NAMALWA (cell line): ENCODE results near the gene PRMT9.

Source experiments
- DNase-seq: peaks from one replicate; pipeline ENCODE4 v3.0.0-alpha.2; 2015; ENCODE audit warnings: low spot score

PRMT9 gene

GRCh38 chr4:147683717-147684700 lies at the start of gene PRMT9:
Gene PRMT9 (minus strand): TSS chr4:147684163. CDS start chr4:147683987, 176 bp downstream.
- DNase-seq, result peak; percentile 88

DNA sequence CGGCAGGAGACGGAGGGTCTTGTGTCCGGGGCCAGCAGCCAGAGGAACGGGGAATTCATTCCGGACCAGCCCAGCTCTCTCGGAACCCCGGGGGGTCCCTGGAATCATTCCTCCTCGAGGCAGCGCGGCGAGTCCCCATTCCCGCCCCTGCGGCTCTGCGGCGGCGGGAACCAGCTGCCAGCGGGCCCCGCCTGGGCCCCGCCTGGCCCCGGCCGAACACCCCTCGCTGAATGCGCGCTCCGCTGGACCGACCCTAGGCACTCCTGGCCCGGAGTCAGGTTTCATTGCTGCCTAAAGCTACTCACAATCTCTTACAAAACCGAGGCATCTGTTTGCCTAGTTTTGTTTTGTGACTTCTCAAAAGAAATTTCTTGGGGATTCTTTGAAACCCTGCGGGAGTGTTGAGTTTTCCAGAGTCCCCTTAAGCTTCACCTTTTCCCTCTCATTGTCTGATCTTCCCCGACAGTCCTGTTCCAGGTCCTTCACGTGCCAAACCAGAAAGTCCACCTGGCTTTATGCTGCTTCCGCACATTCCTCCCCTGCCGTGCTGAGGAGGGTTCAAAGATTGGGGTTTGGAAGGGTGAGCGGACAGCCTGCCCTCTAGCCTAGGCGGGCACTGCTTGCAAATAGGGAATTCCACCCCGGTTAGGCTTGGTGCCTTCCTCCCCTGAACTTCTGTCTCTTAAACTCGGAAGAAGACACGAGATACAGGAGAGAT lies 48.7 kb upstream of the PRMT9 start:
- no peak for DNase-seq

DNA sequence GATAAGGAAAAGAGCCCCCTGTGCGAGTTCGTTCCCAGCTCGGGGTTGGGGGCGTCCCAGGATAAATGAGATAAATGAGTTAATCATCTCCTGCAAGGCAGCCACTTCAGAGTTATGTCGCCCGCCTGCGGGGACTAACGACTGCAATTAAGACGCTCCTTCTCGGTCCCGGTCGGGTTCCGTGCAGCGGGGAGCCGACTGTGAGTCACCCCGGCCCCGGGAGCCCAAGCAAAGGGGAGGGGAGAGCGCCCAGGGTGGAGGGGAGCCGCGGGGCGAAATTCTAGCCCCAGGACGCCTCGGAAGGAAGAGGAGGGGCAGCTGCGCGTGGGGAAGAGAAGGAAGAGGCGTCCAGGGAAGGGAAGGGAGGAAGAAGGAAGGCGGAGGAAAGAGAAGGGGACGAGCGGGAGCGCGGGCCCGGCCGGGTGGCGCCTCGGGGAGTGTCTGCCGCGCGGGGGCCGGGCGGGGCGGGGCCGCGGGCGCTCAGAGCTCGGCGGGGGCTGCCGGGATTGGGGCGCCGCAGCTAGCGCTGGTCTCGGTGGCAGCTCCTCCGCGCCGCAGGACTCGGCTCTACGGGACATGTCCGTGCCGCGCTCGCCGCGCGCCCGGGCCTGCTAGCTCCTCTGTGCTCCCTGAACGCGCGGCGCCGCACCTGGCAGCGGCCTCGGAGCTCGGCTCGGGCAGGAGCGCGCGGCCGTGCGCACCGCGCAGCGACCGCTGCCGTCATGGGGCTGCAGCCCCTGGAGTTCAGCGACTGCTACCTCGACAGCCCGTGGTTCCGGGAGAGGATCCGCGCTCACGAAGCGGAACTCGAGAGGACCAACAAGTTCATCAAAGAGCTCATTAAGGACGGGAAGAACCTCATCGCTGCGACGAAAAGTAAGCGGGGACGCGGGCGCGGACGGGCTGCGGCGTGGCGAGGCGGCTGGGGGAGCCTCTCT lies 47.9 kb upstream of the PRMT9 start, which contains the start of gene ARHGAP10:
TSS of gene ARHGAP10 (plus strand) at position 509 of the 938 bp plus-strand sequence. CDS start at position 723, 214 bp downstream.
- no peak for DNase-seq

DNA sequence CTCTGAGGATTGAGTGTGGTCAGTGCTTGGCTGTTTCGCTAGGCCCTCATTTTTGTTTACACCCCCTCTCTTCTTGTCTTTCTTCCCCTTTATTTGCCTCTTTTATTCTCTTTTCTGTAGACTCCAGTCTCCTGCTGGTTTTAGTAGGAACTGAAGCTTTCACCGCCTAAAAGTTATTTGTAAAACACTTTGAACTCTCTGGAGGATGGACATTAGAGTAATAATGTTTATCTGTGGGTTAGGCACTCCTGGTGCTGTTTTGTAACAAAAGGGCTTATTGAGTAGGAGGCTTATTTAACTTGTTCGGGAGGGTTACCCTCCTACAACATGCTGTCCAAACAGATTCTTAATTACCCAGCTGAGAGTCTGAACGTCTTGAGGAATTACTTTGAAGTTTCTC lies 46.4 kb upstream of the PRMT9 start:
- DNase-seq, result no peak

DNA sequence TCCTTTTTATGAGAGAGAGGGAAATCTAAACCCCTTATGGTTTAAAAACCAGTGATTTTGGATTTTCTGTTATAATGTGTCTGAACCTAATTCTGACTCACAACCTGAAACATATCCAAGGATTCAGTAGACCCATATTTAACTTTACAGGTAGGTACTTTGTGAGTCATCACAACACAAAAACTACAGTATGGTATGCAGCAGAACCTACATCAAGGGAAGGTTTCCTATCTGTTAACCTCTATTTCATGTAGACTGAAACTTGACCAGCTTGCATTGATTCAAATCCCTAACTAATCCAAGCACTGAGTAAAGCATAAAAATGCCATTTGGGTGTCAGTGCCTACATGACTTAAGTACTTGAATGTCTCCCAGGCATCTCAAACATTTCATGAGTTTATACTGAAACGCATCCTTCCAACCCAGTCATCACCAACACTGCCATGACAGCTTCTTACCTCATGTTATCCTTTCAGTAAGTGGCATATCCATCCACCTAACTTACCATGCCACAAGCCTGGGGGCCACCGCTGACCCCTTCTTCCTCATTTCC lies 43.6 kb upstream of the PRMT9 start:
- DNase-seq, result no peak

DNA sequence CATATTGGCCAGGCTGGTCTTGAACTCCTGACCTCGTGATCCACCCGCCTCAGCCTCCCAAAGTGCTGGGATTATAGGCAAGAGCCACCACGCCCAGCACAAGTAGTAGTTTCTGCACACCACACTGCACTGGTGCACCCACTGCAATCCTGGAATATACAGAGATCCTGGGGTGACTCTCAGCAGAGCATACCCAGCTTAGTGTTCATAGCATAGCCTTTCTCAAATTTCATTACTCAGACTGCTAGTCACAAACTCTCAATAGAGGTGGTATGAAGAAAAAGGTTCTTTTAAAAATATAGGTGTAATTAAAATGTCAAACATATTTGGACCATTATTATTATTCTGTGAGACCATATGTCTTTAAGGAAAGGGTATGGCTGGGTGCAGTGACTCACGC lies 41.7 kb upstream of the PRMT9 start:
- DNase-seq, result no peak

GRCh38 chr4:147724468-147725201 lies 40.7 kb upstream of the PRMT9 start:
- no peak for DNase-seq

GRCh38 chr4:147723326-147723725 lies 39.4 kb upstream of the PRMT9 start:
- DNase-seq, result no peak

GRCh38 chr4:147717878-147718277 lies 33.9 kb upstream of the PRMT9 start:
- DNase-seq, result no peak

DNA sequence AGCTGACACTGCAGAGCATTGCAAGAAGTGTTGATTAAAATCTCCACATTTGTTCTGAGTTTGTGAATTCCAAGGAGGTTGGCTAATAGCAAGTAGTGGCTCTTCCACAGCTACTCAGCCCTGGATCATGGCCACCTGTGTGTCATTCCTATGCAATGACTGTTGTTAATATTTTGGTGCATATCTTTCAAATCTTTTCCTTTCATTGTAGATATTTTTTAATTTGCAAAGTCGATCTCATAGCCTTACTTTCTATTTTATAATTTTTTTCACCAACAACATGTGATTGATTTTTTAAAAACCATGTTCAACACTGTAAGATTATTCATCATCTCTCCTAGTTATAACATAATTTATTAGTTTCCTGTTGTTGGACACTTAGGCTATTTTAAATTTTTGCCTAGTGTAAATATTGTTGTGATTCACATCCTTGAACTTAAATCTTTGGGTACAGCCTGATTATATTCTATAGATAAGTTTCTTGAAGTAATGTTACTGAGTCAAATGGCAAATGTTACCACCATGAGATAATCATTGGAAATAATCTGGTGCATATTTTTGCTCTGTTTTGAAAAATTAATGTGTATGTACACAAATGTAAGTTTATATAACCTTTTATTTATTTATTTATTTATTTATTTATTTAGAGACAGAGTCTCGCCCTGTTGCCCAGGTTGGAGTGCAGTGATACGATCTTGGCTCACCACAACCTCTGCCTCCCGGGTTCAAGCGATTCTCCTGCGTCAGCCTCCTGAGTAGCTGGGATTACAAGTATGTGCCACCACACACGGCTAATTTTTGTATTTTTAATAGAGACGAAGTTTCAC lies 30.8 kb upstream of the PRMT9 start:
- DNase-seq, result no peak

GRCh38 chr4:147709999-147710398 lies 26.0 kb upstream of the PRMT9 start:
- no peak for DNase-seq

GRCh38 chr4:147707892-147708672 lies 24.1 kb upstream of the PRMT9 start:
- DNase-seq, result peak; percentile 71

GRCh38 chr4:147704846-147705245 lies 20.9 kb upstream of the PRMT9 start:
- DNase-seq, result no peak

DNA sequence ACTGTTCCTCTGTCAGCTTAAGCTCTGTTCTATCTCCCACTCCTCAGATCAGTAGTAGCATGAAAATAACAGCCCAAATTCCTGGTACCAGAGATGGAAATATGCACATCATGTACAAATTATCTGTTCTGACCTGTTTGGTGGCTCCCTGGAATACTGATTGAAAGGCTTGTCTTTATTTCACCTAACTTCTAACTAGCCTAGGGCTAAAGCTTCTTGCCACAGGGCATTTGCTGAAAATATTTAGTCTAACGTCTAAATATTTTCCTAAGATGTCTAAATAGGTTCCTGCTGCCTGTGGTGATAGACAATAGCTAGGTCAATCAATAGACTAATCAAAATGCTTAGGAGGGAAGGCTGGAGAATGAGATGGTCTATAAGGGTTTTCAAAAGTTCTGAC lies 12.9 kb upstream of the PRMT9 start:
- no peak for DNase-seq

GRCh38 chr4:147693218-147693617 lies 9.3 kb upstream of the PRMT9 start:
- no peak for DNase-seq

GRCh38 chr4:147691820-147692219 lies 7.9 kb upstream of the PRMT9 start:
- DNase-seq, result no peak

GRCh38 chr4:147689067-147689466 lies 5.1 kb upstream of the PRMT9 start:
- no peak for DNase-seq

DNA sequence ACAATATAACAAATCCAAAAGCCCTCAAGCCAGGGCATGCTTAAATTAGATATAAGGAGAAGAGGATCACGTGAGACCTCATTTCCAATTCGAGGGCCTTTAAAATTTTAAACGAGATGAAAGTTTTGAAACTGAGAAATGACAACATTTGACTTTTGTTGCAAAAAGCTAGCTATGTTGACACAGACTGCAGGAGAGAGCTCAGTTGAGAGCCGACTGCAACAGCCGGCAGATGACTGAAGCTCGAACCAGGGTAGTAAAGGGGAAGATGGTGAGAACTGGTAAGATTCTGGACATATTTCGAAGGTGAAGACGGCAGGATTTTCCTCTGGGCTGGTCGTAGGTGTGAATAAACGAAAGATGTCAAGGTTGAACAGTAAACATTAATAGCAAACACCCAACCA lies 773 bp downstream of the PRMT9 start:
- DNase-seq, result peak; percentile 52

GRCh38 chr4:147682755-147683154 lies 1.2 kb downstream of the PRMT9 start:
- DNase-seq, result peak; percentile 13
